H1 (cell line): ENCODE results near the gene CCDC63. TPM values are rescaled to one million over a fixed set of nuclear protein-coding genes. Genes with fewer than 3 reads are reported as not detected.

ENCODE experiments used
- CTCF ChIA-PET: fragments of 300-600 bp; sonication (Branson Sonifier 250); formaldehyde crosslinking; loops from one replicate; lab custom pipeline; 2021; ENCODE audit not compliant: partially characterized antibody; lab: Charles Lee
- POLR2A ChIA-PET: fragments of 300-600 bp; sonication (Branson Sonifier 250); formaldehyde crosslinking; loops from one replicate; lab custom pipeline; 2021; ENCODE audit warnings: inconsistent platforms; ENCODE audit not compliant: partially characterized antibody; lab: Charles Lee
- DNase-seq, 2 experiments: peaks; one replicate each; pipeline versions ENCODE4 v3.0.0 to v3.0.0-alpha.2; 2010 to 2022; ENCODE audit warnings: low spot score in 2 of 2, low read depth in 1 of 2, mixed read lengths in 1 of 2
- FAIRE-seq: peaks from 2 replicates; lab custom pipeline; 2011; peaks lifted over from hg19 to GRCh38; lab: Jason Lieb, UNC
- H2AFZ ChIP-seq: 2 replicates; pipeline ENCODE4 v1.8.1; 2012; ENCODE audit warnings: low read length, inconsistent platforms
- H2AK5ac ChIP-seq: 2 replicates; pipeline ENCODE4 v1.6.1; 2013; ENCODE audit warnings: low read depth, low read length
- H2BK120ac ChIP-seq: replicated peaks from 2 replicates; pipeline ENCODE3; 2013; ENCODE audit warnings: low read depth, low read length, inconsistent platforms
- H2BK12ac ChIP-seq: 2 replicates; pipeline ENCODE4 v1.6.1; 2013; ENCODE audit warnings: low read depth, low read length
- H2BK15ac ChIP-seq: 2 replicates; pipeline ENCODE4 v1.6.1; 2013; ENCODE audit warnings: low read length
- H2BK20ac ChIP-seq: 2 replicates; pipeline ENCODE4 v1.6.1; 2013; ENCODE audit warnings: low read length
- H2BK5ac ChIP-seq: 2 replicates; pipeline ENCODE4 v1.6.1; 2013; ENCODE audit warnings: low read depth, low read length
- H3K14ac ChIP-seq: 2 replicates; pipeline ENCODE4 v1.6.1; 2013; ENCODE audit warnings: inconsistent platforms; ENCODE audit not compliant: insufficient read length
- H3K18ac ChIP-seq: 2 replicates; pipeline ENCODE4 v1.6.1; 2013; ENCODE audit warnings: low read length; ENCODE audit errors: extremely low read depth
- H3K23ac ChIP-seq: 2 replicates; pipeline ENCODE4 v1.6.1; 2013; ENCODE audit warnings: inconsistent platforms; ENCODE audit not compliant: insufficient read length
- H3K23me2 ChIP-seq: 2 replicates; pipeline ENCODE4 v1.6.1; 2013; ENCODE audit warnings: low read depth, low read length
- H3K27ac ChIP-seq: 2 replicates; pipeline ENCODE4 v1.6.1; 2011; ENCODE audit warnings: low read depth, low read length, inconsistent platforms
- H3K27me3 ChIP-seq, 4 experiments: replicated peaks in 1 of 4; 1 replicate in 1 of 4; 2 replicates in 3 of 4; pipeline versions ENCODE4 v1.6.1 to v1.8.1; 2011 to 2013; ENCODE audit warnings: low read length in 3 of 4, mild to moderate bottlenecking in 3 of 4, inconsistent platforms in 2 of 4, mixed read lengths in 2 of 4, moderate library complexity in 1 of 4; ENCODE audit not compliant: control insufficient read depth in 3 of 4, insufficient read depth in 3 of 4; ENCODE audit errors: extremely low read depth in 1 of 4
- H3K36me3 ChIP-seq, 4 experiments: 2 replicates each; pipeline versions ENCODE4 v1.6.1 to v1.8.1; 2011 to 2013; ENCODE audit warnings: mild to moderate bottlenecking in 4 of 4, low read length in 3 of 4, moderate library complexity in 2 of 4, control low read depth in 1 of 4, inconsistent platforms in 1 of 4; ENCODE audit not compliant: insufficient read depth in 4 of 4, control insufficient read depth in 2 of 4
- H3K4ac ChIP-seq: replicated peaks from 2 replicates; pipeline ENCODE3; 2013; ENCODE audit warnings: low read length, low read depth, mixed read lengths, inconsistent platforms; ENCODE audit not compliant: insufficient read length
- H3K4me1 ChIP-seq, 4 experiments: replicated peaks in 1 of 4; 1 replicate in 1 of 4; 2 replicates in 3 of 4; pipeline versions ENCODE4 v1.6.1 to v1.8.1; 2011 to 2013; ENCODE audit warnings: low read length in 3 of 4, inconsistent platforms in 2 of 4, mixed read lengths in 1 of 4; ENCODE audit not compliant: insufficient read depth in 4 of 4, control insufficient read depth in 3 of 4
- H3K4me2 ChIP-seq, 2 experiments: 2 replicates each; pipeline versions ENCODE4 v1.6.1 to v1.8.1; 2011 to 2013; ENCODE audit warnings: low read depth in 2 of 2, low read length in 2 of 2, control low read depth in 1 of 2, inconsistent platforms in 1 of 2, mild to moderate bottlenecking in 1 of 2; ENCODE audit not compliant: insufficient read depth in 1 of 2
- H3K4me3 ChIP-seq, 4 experiments: fragments of 200-600, 300-600 bp in 1 of 4; sonication (generic), shearing (Covaris generic), sonication (Bioruptor Twin) in 1 of 4; 2 replicates each; pipeline versions ENCODE4 v1.5.1 to v1.8.1; 2011 to 2016; ENCODE audit warnings: low read length in 4 of 4, low read depth in 3 of 4, control low read depth in 2 of 4, inconsistent platforms in 2 of 4, mild to moderate bottlenecking in 2 of 4, mixed read lengths in 1 of 4, moderate library complexity in 1 of 4; ENCODE audit not compliant: insufficient read depth in 2 of 4; ENCODE audit errors: extremely low read depth in 1 of 4
- H3K56ac ChIP-seq: replicated peaks from 2 replicates; pipeline ENCODE3; 2013; ENCODE audit warnings: low read depth, mild to moderate bottlenecking, mixed read lengths, low read length, inconsistent platforms; ENCODE audit not compliant: insufficient read length
- H3K79me1 ChIP-seq: 2 replicates; pipeline ENCODE4 v1.6.1; 2013; ENCODE audit warnings: low read depth, low read length, control low read depth
- H3K79me2 ChIP-seq, 2 experiments: 2 replicates each; pipeline versions ENCODE4 v1.6.1 to v1.8.1; 2012 to 2013; ENCODE audit warnings: low read length in 2 of 2, mild to moderate bottlenecking in 2 of 2, inconsistent platforms in 1 of 2; ENCODE audit not compliant: insufficient read depth in 2 of 2, control insufficient read depth in 1 of 2
- H3K9ac ChIP-seq, 4 experiments: replicated peaks in 1 of 4; 1 replicate in 1 of 4; 2 replicates in 3 of 4; pipeline versions ENCODE4 v1.6.1 to v1.8.1; 2011 to 2013; ENCODE audit warnings: low read depth in 3 of 4, low read length in 3 of 4, control low read depth in 2 of 4, mild to moderate bottlenecking in 2 of 4, moderate library complexity in 2 of 4, inconsistent platforms in 1 of 4; ENCODE audit errors: extremely low read depth in 1 of 4
- H3K9me3 ChIP-seq, 2 experiments: 2 replicates each; pipeline versions ENCODE4 v1.6.1 to v1.8.1; 2012 to 2013; ENCODE audit warnings: mild to moderate bottlenecking in 2 of 2, moderate library complexity in 2 of 2, control low read depth in 1 of 2, inconsistent platforms in 1 of 2, low read depth in 1 of 2, low read length in 1 of 2, mixed read lengths in 1 of 2; ENCODE audit not compliant: insufficient read depth in 2 of 2
- H4K20me1 ChIP-seq, 2 experiments: replicated peaks in 1 of 2; 2 replicates each; pipeline versions ENCODE3 to v1.8.1; 2011 to 2013; ENCODE audit warnings: inconsistent platforms in 2 of 2, low read length in 2 of 2, mild to moderate bottlenecking in 1 of 2; ENCODE audit not compliant: insufficient read depth in 2 of 2, control insufficient read depth in 1 of 2
- H4K5ac ChIP-seq: 2 replicates; pipeline ENCODE4 v1.6.1; 2013; ENCODE audit warnings: low read length, low read depth, mixed read lengths, inconsistent platforms; ENCODE audit not compliant: insufficient read length
- H4K8ac ChIP-seq: 2 replicates; pipeline ENCODE4 v1.8.0; 2013; ENCODE audit warnings: mild to moderate bottlenecking, moderate library complexity, low read length, inconsistent platforms; ENCODE audit not compliant: insufficient read depth; ENCODE audit errors: extremely low read depth
- H4K91ac ChIP-seq: replicated peaks from 2 replicates; pipeline ENCODE3; 2013; ENCODE audit warnings: low read length, mixed read lengths, inconsistent platforms; ENCODE audit not compliant: insufficient read length
- BACH1 ChIP-seq: IDR thresholded peaks from 2 replicates; pipeline ENCODE4 v1.6.1; 2012; ENCODE audit warnings: low read length, improper control_type of control experiment
- CBX8 ChIP-seq: fragments of 300-800, 300-1000 bp; sonication (generic); IDR thresholded peaks from 2 replicates; pipeline ENCODE4 v1.7.1; 2016; ENCODE audit warnings: low read depth, low read length, borderline replicate concordance
- HDAC2 ChIP-seq, 2 experiments: fragments of 300-600 bp in 1 of 2; sonication (generic) in 1 of 2; IDR thresholded peaks; 2 replicates each; pipeline ENCODE4 v1.6.1; 2011 to 2012; ENCODE audit warnings: low read depth in 2 of 2, low read length in 2 of 2, mild to moderate bottlenecking in 2 of 2, moderate library complexity in 2 of 2, borderline replicate concordance in 1 of 2, inconsistent platforms in 1 of 2
- RNF2 ChIP-seq: fragments of 200-900, 300-1000 bp; sonication (generic); IDR thresholded peaks from 2 replicates; pipeline ENCODE4 v1.7.1; 2016; ENCODE audit warnings: borderline replicate concordance, low read depth, mild to moderate bottlenecking, antibody characterized with exemption, low read length; ENCODE audit not compliant: poor library complexity, severe bottlenecking; ENCODE audit errors: missing control alignments
- TAF1 ChIP-seq: IDR thresholded peaks from 2 replicates; pipeline ENCODE4 v1.6.1; 2011; ENCODE audit warnings: mild to moderate bottlenecking, low read depth, low read length
- TBP ChIP-seq: IDR thresholded peaks from 2 replicates; pipeline ENCODE4 v1.6.1; 2011; ENCODE audit warnings: low read depth, low read length, improper control_type of control experiment
- WGBS, 2 experiments: shearing (Covaris generic) in 1 of 2; methylation state at CpG; one replicate each; pipeline versions ENCODE4 v1.1.6 to v1.1.7; 2013 to 2015; ENCODE audit warnings: low lambda C conversion rate in 2 of 2, mixed read lengths in 2 of 2, inconsistent platforms in 1 of 2, low coverage in 1 of 2, missing lambda C conversion rate in 1 of 2; ENCODE audit not compliant: insufficient replicate concordance in 2 of 2, insufficient coverage in 1 of 2, insufficient read length in 1 of 2; ENCODE audit errors: extremely low coverage in 1 of 2, missing lambda C conversion rate in 1 of 2; 5-methylcytosine and 5-hydroxymethylcytosine counted together
- polyA plus RNA-seq, 7 experiments: library from polyadenylated mRNA; depleted of rRNA in 3 of 7; stranded (reverse) in 5 of 7; unstranded in 2 of 7; fragments of >200 nt in 5 of 7; fragments of 200-250 nt in 2 of 7; gene quantifications; 1 replicate in 5 of 7; 2 replicates in 1 of 7; 4 replicates in 1 of 7; pipeline versions ENCODE4 v1.2.1 to v1.2.3, GENCODE V29; 2011 to 2013; ENCODE audit warnings: missing spikeins in 2 of 7, mixed read lengths in 2 of 7
- total RNA-seq: library from RNA; stranded (reverse); fragmentation: NEBNext Ultra II Directional; extraction: Animal tissue kit (Norgen Biotek cat#: 25700); gene quantifications from 2 replicates; pipeline ENCODE4 v1.2.1, GENCODE V29; 2021

Gene CCDC63
- total and polyA plus RNA-seq, 2 of the 8 experiments (the other 6 are each of a cell fraction or from before 2014, with no cell fraction given): 0.42 to 0.93 TPM

- Histone ChIP-seq H3K14ac (no peak overlapping the region), H2BK5ac (no peak overlapping the region), H4K5ac (no peak overlapping the region), H3K27ac (no peak overlapping the region), H3K79me1 (no peaks in the 10 kb centered on the region), H2BK20ac (no peak overlapping the region), H3K4me3 (no peak overlapping the region), H3K4me1 (no peaks in the 10 kb centered on the region; a peak in 1 of 7 replicates), H2AK5ac (no peak overlapping the region), H4K8ac (no peak overlapping the region), H3K23ac (no peak overlapping the region), H2BK15ac (no peak overlapping the region), H3K36me3 (no peaks in the 10 kb centered on the region), H3K79me2 (no peaks in the 10 kb centered on the region), H3K9me3 (no peaks in the 10 kb centered on the region), H3K18ac (no peak overlapping the region), H3K23me2 (peaks cover 3% of the 10 kb centered on the region; the same call in 1 of the 2 replicates), H2BK12ac (no peak overlapping the region), H3K27me3 (peaks cover 0 to 3% (median 0%) of the 10 kb centered on the region in 4 experiments; a peak in 1 of 7 replicates), H3K56ac (no peak overlapping the region), H2BK120ac (no peak overlapping the region), H3K9ac (no peak overlapping the region; a peak in 1 of 7 replicates), H3K4me2 (no peak overlapping the region), H4K20me1 (no peaks in the 10 kb centered on the region), H4K91ac (no peak overlapping the region), H3K4ac (no peak overlapping the region), H2AFZ (no peak overlapping the region)
- DNase-seq (no peak), FAIRE-seq (no peak)
- CTCF ChIA-PET: interaction anchor here (0.6 to 5.8 kb wide), 12 partner anchors 10 to 278 kb away, joined by 3 to 30 read pairs (median 4); partner anchors contain the start of gene CCDC63
- POLR2A ChIA-PET: interaction anchor here (1.5 to 1.7 kb wide), 2 partner anchors 17 to 86 kb away, joined by 4 to 5 read pairs; partner anchors contain the start of genes CCDC63 and PPP1CC
- WGBS, 2 experiments: 91% methylated on average over 9 of the region's 10 CpGs; no CpG with 5 or more reads in 1 of the 2 experiments
- TF ChIP-seq RNF2: no peak
- TF ChIP-seq TBP: no peak
- TF ChIP-seq HDAC2 (IDR thresholded peaks at IDR 0.05; ENCODE audit: borderline replicate concordance in 1 of 2, low read depth in 2 of 2, low read length in 2 of 2): no peak
- no peak for TF ChIP-seq BACH1
- TF ChIP-seq CBX8: no peak
- TF ChIP-seq TAF1: no peak
Measured at GRCh38 chr12:110829308-110829707, 17.5 kb upstream of the CCDC63 start.
